Body of pancreas (tissue), 4 donors: ENCODE measurements around the gene ACP7. TPM values are rescaled to one million over a fixed set of nuclear protein-coding genes. Genes with fewer than 3 reads are reported as not detected.
"Not testable (repeated sequence)": the region's sequence is repeated elsewhere in the genome, so short reads cannot be mapped to it uniquely, and the experiment has no call there.

ENCODE experiments used
- ATAC-seq: fragments of 150-250 bp; one replicate; pipeline ENCODE4 v1.9.1; 2016
- DNase-seq, 4 donors: peaks; one replicate each; pipeline ENCODE4 v3.0.0-alpha.2; 2019
- H3K27ac ChIP-seq, 4 donors: fragments of 200-600 bp; sonication (generic); 1 replicate in 3 of 4; 2 replicates in 1 of 4; pipeline versions ENCODE4 v1.5.1 to v1.6.1; 2016 to 2019; ENCODE audit warnings: mild to moderate bottlenecking in 1 of 4, mixed read lengths in 1 of 4, moderate library complexity in 1 of 4
- H3K27me3 ChIP-seq, 2 donors: fragments of 200-600 bp; sonication (generic); one replicate each; pipeline ENCODE4 v1.6.0; 2016; ENCODE audit warnings: mild to moderate bottlenecking in 1 of 2
- H3K36me3 ChIP-seq, 2 donors: fragments of 200-600 bp; sonication (generic); replicated peaks in 1 of 2; 2 replicates each; pipeline ENCODE4 v1.5.1; 2016; ENCODE audit warnings: low read depth in 2 of 2; ENCODE audit not compliant: insufficient read depth in 1 of 2
- H3K4me1 ChIP-seq: fragments of 200-600 bp; sonication (generic); one replicate; pipeline ENCODE4 v1.6.0; 2016
- H3K4me3 ChIP-seq, 2 donors: fragments of 200-600 bp; sonication (generic); 1 replicate in 1 of 2; 2 replicates in 1 of 2; pipeline ENCODE4 v1.5.1; 2016 to 2019
- H3K9me3 ChIP-seq, 3 donors: fragments of 200-600 bp; sonication (generic); 1 replicate in 2 of 3; 2 replicates in 1 of 3; pipeline ENCODE4 v1.5.1; 2016
- POLR2A ChIP-seq, 3 donors: fragments of 450-650 bp; IDR thresholded peaks; one replicate each; pipeline ENCODE4 v1.6.1; 2016; ENCODE audit warnings: antibody characterized with exemption in 3 of 3, mild to moderate bottlenecking in 2 of 3
- WGBS, 2 donors: methylation state at CpG; one replicate each; pipeline ENCODE4 v1.1.5; 2017; 5-methylcytosine and 5-hydroxymethylcytosine counted together
- intact Hi-C: fragments of 100-400 bp; cut with DNase I; formaldehyde crosslinking; loops from one replicate; pipeline ENCODE4 v1.15.1; 2023
- total RNA-seq, 2 donors: library from RNA; depleted of rRNA; stranded (reverse); fragments of >200 nt; gene quantifications; one replicate each; pipeline ENCODE4 v1.1.0, GENCODE V29; 2016
- TF ChIP-seq, protein P1 (sequence below), 7 experiments: fragments of 450-650 bp in 4 of 7; fragments of 200-600 bp in 3 of 7; sonication (generic) in 3 of 7; IDR thresholded peaks; one replicate each; pipeline ENCODE4 v1.5.1; 2016 to 2019; ENCODE audit warnings: antibody characterized with exemption in 7 of 7

Gene ACP7
- total RNA-seq, 2 donors from 2014 or later = not detected

DNA sequence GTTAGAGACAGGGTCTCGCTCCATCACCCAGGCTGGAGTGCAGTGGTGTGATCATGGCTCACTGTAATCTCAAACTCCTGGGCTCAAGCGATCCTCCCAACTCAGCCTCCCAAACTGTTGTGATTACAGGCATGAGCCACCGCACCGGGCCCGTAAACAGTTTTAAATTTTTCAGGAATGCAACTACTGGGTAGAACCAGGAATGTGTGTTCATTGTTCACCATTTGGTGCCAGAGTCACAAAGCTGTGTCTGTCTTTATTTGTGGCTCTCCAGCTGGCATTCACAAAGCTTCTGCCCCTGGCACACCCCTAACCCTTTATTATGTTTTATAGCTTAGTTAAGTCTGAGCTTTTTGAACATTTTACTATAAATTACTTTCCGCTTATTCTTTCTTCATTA is 19.8 kb upstream of the ACP7 start:
- TF ChIP-seq, protein P1, sequence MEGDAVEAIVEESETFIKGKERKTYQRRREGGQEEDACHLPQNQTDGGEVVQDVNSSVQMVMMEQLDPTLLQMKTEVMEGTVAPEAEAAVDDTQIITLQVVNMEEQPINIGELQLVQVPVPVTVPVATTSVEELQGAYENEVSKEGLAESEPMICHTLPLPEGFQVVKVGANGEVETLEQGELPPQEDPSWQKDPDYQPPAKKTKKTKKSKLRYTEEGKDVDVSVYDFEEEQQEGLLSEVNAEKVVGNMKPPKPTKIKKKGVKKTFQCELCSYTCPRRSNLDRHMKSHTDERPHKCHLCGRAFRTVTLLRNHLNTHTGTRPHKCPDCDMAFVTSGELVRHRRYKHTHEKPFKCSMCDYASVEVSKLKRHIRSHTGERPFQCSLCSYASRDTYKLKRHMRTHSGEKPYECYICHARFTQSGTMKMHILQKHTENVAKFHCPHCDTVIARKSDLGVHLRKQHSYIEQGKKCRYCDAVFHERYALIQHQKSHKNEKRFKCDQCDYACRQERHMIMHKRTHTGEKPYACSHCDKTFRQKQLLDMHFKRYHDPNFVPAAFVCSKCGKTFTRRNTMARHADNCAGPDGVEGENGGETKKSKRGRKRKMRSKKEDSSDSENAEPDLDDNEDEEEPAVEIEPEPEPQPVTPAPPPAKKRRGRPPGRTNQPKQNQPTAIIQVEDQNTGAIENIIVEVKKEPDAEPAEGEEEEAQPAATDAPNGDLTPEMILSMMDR (IDR thresholded peaks at IDR 0.05) = no peak
- no peak for TF ChIP-seq POLR2A (IDR thresholded peaks at IDR 0.05)
- H3K27me3 ChIP-seq = no peaks in the 10 kb centered on the region
- no peak overlapping the region for H3K4me3 ChIP-seq
- DNase-seq = no peak
- no peak overlapping the region for H3K27ac ChIP-seq
- H3K9me3 ChIP-seq = no peaks in the 10 kb centered on the region
- H3K36me3 ChIP-seq = no peaks in the 10 kb centered on the region
- no peak for ATAC-seq
- no peaks in the 10 kb centered on the region for H3K4me1 ChIP-seq
- intact Hi-C loops = no loop called here
- WGBS, 2 donors = 93 to 96% methylated on average over 6 of the region's 6 CpGs

DNA sequence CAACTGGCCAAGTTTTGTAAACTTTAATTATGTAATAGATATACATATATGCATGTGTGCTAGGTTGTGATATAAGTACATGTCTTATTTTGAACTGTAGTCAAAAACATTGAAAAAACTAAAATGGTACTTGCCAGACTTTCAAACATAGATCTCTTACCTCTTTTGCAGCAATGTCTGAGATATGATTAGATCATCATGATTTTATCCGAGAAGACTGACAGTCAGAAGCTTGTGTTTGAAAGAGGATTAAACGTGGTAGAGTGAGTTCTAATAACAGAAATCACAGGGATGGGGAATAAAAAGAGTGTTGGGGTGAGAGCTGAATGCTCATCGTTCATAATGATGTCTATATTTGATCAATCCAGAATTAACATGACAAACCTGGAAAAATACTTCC is 18.2 kb upstream of the ACP7 start:
- H3K36me3 ChIP-seq = no peaks in the 10 kb centered on the region
- 53 to 56% methylated on average over 3 of the region's 3 CpGs for WGBS, 2 donors
- TF ChIP-seq, protein P1 (IDR thresholded peaks at IDR 0.05) = no peak
- intact Hi-C loops = no loop called here
- no peaks in the 10 kb centered on the region for H3K9me3 ChIP-seq
- ATAC-seq (no peak), DNase-seq (no peak)
- H3K27ac ChIP-seq = no peak overlapping the region
- no peaks in the 10 kb centered on the region for H3K4me1 ChIP-seq
- H3K4me3 ChIP-seq = no peak overlapping the region
- no peaks in the 10 kb centered on the region for H3K27me3 ChIP-seq

DNA sequence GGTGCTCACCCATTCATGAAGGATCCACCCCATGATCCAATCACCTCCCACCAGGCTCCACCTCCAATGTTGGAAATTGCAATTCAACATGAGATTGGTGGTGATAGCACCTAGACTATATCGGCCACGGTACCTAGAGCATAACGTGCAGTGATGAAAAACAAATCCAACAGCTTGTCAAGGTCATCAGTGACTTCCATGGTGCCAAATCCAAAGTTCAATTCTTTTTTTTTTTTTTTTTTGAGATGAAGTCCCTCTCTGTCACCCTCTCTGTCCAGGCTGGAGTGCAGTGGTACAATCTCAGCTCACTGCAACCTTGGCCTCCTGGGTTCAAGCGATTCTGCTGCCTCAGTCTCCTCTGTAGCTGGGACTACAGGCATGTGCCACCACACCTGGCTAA is 17.1 kb upstream of the ACP7 start:
- Histone ChIP-seq H3K9me3 (no peaks in the 10 kb centered on the region), H3K4me3 (no peak overlapping the region), H3K4me1 (no peaks in the 10 kb centered on the region), H3K36me3 (no peaks in the 10 kb centered on the region), H3K27ac (no peak overlapping the region), H3K27me3 (no peaks in the 10 kb centered on the region)
- WGBS, 2 donors = 33% methylated on average over 4 of the region's 4 CpGs
- DNase-seq = no peak
- TF ChIP-seq POLR2A (IDR thresholded peaks at IDR 0.05) = no peak
- TF ChIP-seq, protein P1 (IDR thresholded peaks at IDR 0.05) = no peak
- intact Hi-C loops = no loop called here
- no peak for ATAC-seq

DNA sequence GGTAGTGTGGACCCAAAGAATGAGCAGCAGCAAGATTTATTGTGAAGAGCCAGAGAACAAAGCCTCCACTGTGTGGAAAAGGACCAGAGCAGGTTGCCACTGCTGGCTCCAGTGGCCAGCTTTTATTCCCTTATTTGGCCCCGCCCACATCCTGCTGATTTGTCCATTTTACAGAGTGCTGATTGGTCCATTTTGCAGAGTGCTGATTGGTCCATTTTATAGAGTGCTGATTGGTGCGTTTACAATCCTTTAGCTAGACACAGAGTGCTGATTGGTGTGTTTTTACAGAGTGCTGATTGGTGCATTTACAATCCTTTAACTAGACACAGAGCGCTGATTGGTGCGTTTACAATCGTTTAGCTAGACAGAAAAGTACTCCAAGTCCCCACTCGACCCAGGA is 15.9 kb upstream of the ACP7 start:
- ATAC-seq, H3K36me3 ChIP-seq, H3K27ac ChIP-seq, H3K27me3 ChIP-seq, DNase-seq, H3K9me3 ChIP-seq, H3K4me3 ChIP-seq, H3K4me1 ChIP-seq, intact Hi-C loops: not testable (repeated sequence)
- WGBS, 2 donors = 76 to 86% methylated on average over 6 of the region's 6 CpGs

DNA sequence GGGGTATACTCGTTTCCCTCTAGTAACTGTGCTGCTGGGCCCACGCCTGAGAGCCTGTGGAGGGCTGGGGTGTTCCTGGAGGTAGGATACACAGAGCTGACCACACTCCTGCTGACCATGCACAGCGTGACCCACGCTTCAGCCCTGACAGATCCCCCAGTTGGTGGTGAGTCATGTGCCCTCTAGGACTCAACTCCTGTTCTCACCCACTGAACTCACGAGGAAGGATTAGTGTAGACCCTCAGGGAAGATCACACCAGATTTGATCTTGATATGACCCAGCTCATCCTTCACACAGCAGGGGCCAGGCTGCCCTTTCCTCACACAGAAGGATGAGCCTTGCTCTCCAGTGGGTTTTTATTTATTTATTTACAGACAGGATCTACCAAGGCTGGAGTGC is 13.3 kb upstream of the ACP7 start:
- Histone ChIP-seq H3K4me1 (no peaks in the 10 kb centered on the region), H3K27ac (no peak overlapping the region), H3K4me3 (no peak overlapping the region), H3K27me3 (no peaks in the 10 kb centered on the region), H3K36me3 (no peaks in the 10 kb centered on the region), H3K9me3 (no peaks in the 10 kb centered on the region)
- TF ChIP-seq, protein P1 (IDR thresholded peaks at IDR 0.05) = no peak
- no peak for TF ChIP-seq POLR2A (IDR thresholded peaks at IDR 0.05)
- 88% methylated on average over 5 of the region's 5 CpGs; no CpG with 5 or more reads in 1 of the 2 donors for WGBS, 2 donors
- intact Hi-C loops = no loop called here
- no peak for DNase-seq
- ATAC-seq = no peak
